Endothelial cell of hepatic sinusoid (primary cell): ENCODE measurements around the gene COL4A1.

Source experiments
- in situ Hi-C: cut with HindIII; loops from 2 replicates; pipeline ENCODE4 v1.10.0; 2017; ENCODE audit warnings: low sequenced_read_pairs

COL4A1 gene

GRCh38 chr13:110342474-110342873, 35.5 kb upstream of the COL4A1 start:
- in situ Hi-C loops = no loop called here

DNA sequence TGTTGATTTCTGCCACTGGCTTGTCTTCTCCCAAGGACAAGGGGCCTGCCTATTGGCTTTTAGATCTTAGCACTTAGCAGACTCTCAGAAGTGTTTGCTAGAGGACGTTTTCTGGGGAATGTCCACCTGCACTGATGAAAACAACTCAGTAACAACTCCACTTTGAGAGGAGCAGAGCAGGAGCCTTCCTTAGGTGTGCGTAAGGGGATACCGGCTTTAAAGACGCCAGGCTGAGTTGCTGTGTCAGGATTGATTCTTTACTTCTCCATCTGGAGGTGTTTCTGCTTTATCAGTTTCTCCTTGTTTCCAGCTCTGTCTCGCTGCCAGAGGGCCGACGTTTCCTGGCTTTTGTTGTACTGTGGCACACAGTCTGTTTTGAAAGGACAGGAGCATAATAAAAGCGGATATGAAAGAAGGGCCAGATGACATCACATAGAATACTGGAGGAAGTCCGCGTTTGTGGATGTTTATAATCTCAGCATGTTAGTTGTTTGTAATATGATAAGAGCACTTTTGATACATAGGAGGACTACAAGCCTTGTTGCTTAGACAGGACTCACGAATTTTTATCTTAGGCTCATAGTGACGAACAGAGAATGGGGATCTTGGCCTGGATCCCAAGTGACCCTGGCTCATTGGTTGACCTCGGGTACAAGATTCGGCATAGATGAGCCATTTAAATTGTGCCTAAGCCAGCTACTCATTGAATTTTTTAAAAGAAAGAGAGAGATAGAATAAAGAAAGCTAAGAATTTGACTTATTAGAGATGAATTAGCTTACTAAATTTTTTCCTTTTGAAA, 34.7 kb upstream of the COL4A1 start:
- in situ Hi-C loops = no loop called here

GRCh38 chr13:110340812-110341444, 34.0 kb upstream of the COL4A1 start:
- in situ Hi-C loops = no loop called here

DNA sequence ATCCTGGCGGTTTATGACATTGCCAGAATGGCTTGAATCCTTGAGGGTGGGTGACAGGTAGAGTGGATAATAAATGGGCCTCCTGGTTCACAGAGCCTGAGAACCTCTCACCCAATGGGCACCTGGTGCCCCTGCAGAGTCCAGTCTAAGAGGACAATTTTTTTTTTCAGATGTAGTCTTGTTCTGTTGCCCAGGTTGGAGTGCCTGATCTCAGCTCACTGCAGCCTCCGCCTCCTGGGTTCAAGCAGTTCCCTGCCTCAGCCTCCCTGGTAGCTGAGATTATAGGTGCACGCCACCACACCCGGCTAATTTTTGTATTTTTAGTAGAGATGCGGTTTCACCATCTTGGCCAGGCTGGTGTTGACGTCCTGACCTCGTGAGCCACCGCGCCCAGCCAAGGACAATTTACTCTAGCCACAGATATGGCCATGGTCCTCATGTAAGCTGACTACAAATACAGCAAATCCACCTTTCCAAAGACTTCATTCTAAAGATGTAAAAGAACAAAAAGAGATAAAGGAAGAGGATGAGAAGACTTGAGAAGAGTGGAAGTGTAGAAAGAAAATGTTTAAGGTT, 33.1 kb upstream of the COL4A1 start:
- in situ Hi-C loops = no loop called here

DNA sequence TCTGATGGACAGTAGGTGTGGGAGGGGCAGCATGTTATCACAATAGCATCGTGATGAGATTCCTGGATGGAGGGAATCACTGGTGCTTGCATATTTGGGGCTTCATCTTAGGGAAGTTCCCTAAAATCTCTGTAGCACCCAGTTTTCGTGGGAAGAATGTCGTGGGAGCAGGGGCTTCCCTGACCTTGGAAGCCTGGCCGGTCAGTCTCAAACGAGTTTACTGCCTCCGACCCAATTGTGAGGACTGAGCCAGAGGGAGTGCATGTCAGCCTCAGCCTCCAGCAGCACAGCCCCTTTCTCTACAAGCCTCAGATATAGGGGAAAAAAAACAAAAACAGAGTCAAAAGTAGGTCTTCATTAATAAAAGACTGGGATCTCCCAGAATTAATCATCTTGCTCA, 32.3 kb upstream of the COL4A1 start:
- in situ Hi-C loops = no loop called here

DNA sequence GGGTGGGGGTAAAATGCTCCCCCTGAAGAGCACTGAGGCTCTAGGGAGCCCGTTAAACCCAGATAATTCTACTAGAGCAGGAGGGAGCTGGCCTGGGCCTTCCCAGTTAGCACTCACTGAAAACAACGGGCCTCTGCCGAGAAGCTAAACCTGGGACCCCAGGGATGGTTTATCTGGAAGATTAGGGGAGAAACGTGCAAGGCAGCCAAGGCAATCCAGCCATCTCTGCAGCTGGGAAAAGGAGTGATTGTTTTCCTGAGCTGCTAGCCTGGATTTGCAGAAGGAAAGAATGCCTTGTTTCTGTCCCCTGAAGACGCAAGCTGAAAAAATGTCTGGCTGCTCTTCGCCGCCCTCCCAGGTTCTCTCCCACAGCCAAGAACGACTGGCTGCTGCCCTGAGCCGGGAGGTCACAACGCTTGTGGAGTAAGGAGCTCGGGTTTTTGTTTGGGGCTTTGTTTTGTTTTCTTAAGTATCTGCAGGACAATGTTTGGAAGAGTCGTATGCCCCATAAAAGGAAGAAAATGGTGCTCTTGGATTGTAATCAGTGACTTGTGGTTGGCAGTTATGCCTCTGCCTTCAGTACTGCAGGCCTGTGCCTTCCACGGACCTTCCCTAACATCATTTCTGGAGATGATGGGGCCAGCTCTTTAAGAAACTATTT, 31.6 kb upstream of the COL4A1 start:
- in situ Hi-C loops = no loop called here

DNA sequence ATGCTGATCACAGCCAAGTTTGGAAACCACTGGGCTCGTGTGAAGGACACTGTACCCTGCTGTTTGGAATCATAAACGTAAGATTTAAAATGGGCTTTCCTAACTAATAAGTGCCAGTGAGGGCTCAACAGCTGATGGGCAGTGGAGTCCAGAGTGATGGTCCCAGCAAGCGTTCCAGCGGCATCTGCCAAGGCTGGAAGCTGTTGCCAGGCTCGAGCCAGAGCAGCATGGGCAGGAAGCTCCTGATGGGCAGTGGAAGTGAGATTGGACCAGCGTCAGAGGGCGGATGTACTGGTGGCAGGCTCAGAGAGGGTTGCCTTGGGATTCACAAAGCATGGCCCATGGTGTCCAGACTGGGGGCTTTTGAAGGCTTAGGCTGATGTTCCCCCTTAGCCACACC, 30.3 kb upstream of the COL4A1 start:
- in situ Hi-C loops = no loop called here

DNA sequence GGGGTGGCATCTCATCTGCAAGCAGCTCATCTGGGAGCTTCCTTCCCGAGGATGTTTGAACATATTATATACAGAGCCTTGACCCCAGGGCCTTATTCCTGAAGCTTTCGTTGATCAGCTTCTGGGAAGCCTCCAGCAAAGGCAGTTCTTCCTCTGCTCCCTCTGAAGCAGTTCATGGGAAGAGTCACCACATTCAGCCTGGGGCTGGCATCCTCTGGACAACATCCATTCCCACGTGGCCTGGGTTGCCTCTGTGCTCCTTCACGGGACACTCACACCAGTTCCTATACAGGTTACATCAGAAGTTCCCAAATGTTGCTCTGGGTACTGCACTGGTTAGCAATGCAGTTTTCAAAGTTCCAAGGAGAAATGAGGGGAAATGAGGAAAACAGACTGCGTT, 29.7 kb upstream of the COL4A1 start:
- in situ Hi-C loops = no loop called here

GRCh38 chr13:110336108-110336507, 29.2 kb upstream of the COL4A1 start:
- in situ Hi-C loops = no loop called here

- in situ Hi-C loops = no loop called here
Observed at GRCh38 chr13:110334841-110335490, 28.0 kb upstream of the COL4A1 start.

DNA sequence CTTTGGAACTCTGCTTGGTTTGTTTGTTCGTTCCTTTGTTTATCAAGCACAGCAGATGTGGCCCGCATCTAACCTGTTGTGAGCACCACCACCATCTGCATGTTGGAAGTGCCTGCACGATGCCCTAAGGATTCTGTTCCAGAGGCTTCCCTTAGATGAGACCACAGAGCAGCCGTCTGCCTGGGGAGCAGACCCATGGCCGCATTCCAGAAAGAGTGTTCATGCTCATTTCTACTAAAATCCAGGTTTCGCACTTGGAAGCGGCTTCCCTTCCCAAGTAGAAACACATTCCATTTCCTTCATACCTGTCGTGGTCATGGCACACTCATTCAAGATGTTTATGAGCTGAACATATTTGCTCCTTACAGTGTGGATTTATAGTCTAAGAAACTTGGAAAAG, 27.3 kb upstream of the COL4A1 start:
- in situ Hi-C loops = no loop called here

GRCh38 chr13:110333837-110334236, 26.9 kb upstream of the COL4A1 start:
- in situ Hi-C loops = no loop called here

DNA sequence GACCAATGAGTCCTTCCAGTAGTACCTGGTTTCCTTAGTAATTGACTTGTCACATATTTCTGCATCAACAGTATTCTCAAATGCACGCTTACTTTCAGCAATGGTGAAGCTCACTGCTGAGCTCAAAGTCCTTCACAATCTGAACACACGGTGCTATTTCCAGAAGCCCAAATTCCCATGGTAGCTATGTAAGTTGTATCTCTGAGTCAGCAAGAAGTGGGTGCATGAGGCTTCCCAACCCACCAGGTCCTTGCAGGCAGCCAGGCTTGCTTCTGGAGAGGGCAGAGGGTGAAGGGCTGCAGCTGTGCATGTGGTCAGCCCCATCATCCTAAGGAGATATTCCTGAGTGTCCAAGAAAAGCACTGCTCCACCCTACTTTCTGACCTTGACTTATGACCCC, 25.8 kb upstream of the COL4A1 start:
- in situ Hi-C loops = no loop called here

DNA sequence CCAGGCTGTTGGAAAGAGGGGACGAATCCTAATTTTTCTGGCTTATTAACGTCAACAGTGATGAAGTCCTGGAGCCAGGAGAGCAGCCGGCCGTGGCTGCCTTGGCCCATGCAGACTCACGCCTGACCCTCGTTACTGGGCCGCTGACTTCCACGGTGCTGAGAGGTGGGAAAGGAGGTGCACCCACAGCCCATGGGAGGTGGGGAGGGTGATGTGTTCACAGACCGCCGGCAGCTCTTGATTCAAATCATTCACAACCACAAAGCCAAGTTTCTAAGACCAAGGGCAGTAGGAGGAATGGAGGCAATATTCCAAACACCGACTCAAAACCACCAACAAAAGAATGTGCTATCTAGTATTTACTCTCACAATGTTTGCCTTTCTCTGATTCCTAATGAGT, 24.4 kb upstream of the COL4A1 start:
- in situ Hi-C loops = no loop called here

DNA sequence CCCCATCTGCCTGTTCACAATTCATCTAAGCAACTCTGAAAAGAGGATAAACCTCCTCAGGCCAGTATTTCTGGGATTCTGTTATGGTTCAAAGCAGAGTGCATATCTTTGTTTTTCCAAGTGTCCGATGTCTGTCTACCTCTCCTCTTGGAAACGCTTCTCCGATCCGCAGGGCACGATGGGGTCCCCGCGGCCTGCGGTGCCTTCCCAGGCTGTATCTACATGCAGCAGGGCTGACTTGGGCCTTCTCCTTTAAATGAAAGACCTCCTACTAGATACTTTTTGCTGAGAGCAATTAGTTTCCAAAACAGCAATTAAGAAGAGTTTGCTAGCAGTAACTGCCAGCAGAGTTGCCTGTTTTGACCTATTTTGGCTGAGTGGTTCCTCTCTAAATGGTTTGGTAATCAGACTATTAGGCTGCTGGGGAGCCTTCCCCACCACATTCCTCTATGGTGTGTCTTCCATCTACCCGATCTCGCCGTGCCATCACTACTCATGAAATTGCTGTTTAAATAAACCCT, 23.6 kb upstream of the COL4A1 start:
- in situ Hi-C loops = no loop called here

DNA sequence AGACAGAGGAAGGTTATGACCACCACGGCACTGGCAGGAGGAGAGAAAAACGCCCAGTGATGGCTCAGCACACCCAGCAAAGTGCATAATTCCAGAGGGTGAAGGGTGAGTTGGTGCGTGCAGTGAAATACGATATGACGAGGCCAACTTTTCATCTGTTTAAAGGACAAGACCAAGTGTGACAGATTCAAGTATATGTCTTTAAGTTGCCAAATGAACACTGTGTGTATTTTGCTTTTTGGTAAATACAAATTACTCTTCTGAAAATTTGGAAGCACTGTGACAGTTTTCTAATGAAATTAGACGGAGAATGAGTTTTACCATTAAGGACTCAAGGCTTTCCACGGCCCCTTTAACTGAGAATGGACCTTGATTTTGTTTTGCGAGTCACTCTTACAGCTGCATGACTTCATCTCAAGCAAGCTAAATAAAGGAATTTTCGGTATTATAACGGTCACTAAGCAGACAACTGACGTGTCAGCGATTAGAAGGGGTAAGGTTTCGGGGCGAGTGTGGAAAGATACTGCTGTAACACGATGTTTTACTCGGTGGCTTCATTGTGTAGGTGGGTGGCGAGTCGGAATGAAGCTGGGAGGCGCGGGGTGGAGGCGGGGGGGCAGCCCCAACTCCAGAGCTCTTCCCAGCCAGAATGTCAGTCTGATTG, 23.0 kb upstream of the COL4A1 start:
- in situ Hi-C loops = no loop called here

DNA sequence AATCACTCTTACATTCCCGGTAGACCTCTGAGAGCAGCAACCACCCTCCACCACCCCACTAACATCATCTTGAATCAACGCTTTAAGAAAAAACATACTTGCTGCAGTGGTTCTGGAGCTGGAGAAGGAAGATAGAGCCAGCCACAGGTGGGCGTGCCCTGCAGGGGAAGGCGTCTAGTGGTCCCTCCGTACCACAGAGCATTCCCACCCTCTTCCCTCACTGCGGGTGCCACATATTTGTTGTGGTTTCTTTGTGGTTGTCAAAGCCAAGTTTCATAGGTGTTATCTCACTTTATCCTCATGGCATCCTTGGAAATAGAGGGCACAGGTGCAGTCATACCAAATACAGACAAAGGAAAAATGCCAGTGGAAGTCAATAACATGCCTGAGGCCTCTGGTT, 22.3 kb upstream of the COL4A1 start:
- in situ Hi-C loops = no loop called here

DNA sequence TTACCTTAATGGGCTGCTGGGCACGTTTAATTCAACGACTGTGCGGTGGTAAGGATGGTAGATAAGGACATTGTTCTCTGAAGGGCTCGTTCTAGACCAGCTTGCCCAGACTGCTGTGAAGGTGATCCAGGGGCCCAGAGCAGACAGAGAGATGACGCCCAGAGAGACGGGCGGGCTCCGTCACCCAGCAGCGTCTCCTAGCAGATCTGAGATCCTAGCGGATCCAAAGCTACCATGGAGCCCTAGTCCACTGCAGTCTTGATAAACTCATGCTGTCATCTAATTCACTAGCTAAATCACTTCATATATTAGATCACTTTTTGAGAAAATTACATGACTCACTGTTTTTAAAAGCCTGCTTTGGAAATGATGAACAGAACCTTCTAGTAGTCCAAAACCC, 21.6 kb upstream of the COL4A1 start:
- in situ Hi-C loops = no loop called here

DNA sequence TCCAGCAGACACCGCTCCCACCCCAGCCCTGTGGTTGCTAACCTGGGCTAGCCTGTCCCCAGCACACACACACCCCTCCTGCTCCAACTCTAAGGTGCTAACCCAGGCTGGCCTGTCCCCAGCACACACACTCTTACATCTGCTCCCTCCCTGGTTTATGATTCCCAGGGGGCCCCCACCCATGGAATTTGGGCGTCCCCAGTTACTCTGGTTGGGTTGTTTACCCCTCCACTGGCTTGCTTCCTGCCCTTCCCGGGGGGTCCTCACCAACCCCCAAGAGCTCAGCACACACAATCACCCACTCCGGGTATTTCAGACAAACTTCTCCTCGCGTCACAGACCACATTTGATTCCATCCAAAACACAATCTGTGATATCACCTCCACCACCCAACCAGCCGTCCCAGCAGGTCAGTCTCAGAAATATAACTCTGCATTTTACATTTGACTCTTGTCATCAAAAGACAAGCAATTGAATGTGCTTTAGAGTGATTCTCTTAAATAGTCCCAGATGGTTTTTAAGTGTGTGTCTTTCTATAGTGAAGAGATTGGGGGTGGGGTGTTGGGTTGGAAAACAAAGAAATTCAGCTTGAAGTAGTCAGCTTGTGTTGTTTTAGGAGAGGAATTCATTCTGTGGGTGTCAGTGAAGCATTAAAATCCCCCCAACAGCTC, 20.2 kb upstream of the COL4A1 start:
- in situ Hi-C loops = no loop called here
